Panc1 (cell line): ENCODE data around the gene CDH5.

Source experiments
- CTCF ChIP-seq: fragments of 450-650 bp; IDR thresholded peaks from 2 replicates; pipeline ENCODE4 v1.5.1; 2017; ENCODE audit warnings: mild to moderate bottlenecking
- REST ChIP-seq, 2 experiments: IDR thresholded peaks; 2 replicates each; pipeline ENCODE4 v1.6.1; 2011 to 2012; ENCODE audit warnings: low read depth in 2 of 2, control low read depth in 1 of 2, low read length in 1 of 2, mild to moderate bottlenecking in 1 of 2, moderate library complexity in 1 of 2; ENCODE audit not compliant: insufficient read depth in 1 of 2
- SIN3A ChIP-seq: IDR thresholded peaks from 2 replicates; pipeline ENCODE4 v1.6.1; 2012; ENCODE audit warnings: low read depth, mild to moderate bottlenecking, low read length, moderate library complexity, borderline replicate concordance; ENCODE audit not compliant: insufficient read depth

- no peak for TF ChIP-seq CTCF
- TF ChIP-seq SIN3A: no peak
- no peak for TF ChIP-seq REST (IDR thresholded peaks at IDR 0.05; ENCODE audit: insufficient read depth in 1 of 2, low read depth in 2 of 2, low read length in 1 of 2)
Observed at GRCh38 chr16:66435896-66436295, 69.4 kb downstream of the CDH5 start.
